ENCODE data around the gene CENPV.

GRCh38 chr17:16364625-16365024 is 11.4 kb upstream of the CENPV start:
- TF ChIP-seq RAD21 (IDR thresholded peaks at IDR 0.05; ENCODE audit: insufficient read depth, low read depth, low read length) (no peak), SPI1 (IDR thresholded peaks at IDR 0.05; ENCODE audit: borderline replicate concordance, insufficient read depth, low read depth, low read length) (no peak), CHD4 (IDR thresholded peaks at IDR 0.05) (no peak), POLR2A (IDR thresholded peaks at IDR 0.05; ENCODE audit: low read depth, low read length) (no peak), POU2F2 (IDR thresholded peaks at IDR 0.05; ENCODE audit: borderline replicate concordance, low read depth, low read length) (no peak), PBX3 (IDR thresholded peaks at IDR 0.05; ENCODE audit: insufficient replicate concordance, low read depth, low read length) (no peak), JUNB (IDR thresholded peaks at IDR 0.05) (no peak)
- TF ChIP-seq, protein P1, sequence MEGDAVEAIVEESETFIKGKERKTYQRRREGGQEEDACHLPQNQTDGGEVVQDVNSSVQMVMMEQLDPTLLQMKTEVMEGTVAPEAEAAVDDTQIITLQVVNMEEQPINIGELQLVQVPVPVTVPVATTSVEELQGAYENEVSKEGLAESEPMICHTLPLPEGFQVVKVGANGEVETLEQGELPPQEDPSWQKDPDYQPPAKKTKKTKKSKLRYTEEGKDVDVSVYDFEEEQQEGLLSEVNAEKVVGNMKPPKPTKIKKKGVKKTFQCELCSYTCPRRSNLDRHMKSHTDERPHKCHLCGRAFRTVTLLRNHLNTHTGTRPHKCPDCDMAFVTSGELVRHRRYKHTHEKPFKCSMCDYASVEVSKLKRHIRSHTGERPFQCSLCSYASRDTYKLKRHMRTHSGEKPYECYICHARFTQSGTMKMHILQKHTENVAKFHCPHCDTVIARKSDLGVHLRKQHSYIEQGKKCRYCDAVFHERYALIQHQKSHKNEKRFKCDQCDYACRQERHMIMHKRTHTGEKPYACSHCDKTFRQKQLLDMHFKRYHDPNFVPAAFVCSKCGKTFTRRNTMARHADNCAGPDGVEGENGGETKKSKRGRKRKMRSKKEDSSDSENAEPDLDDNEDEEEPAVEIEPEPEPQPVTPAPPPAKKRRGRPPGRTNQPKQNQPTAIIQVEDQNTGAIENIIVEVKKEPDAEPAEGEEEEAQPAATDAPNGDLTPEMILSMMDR (IDR thresholded peaks at IDR 0.05 in 2 of 3, conservative IDR thresholded peaks at IDR 0.05 in 1 of 3; ENCODE audit: control insufficient read depth in 2 of 3, extremely low read depth in 1 of 3, insufficient read depth in 1 of 3, low read depth in 3 of 3, low read length in 3 of 3): no peak
